Endothelial cell of umbilical vein (primary cell): ENCODE results near the gene ERAP2. TPM values are rescaled to one million over a fixed set of nuclear protein-coding genes. Genes with fewer than 3 reads are reported as not detected.

Experiments used
- BruUV-seq: library from RNA; stranded (reverse); fragments of 400-500 nt; replicated peaks from 2 replicates; lab custom pipeline; 2021; lab: Mats Ljungman, UMichigan
- CTCF ChIA-PET: fragments of 300-600, 350-600 bp; sonication (Branson Sonifier 250); formaldehyde crosslinking; loops from one replicate; lab custom pipeline; 2021; ENCODE audit warnings: antibody characterized with exemption, inconsistent platforms; lab: Charles Lee
- POLR2A ChIA-PET: fragments of 300-600, 350-600 bp; sonication (Branson Sonifier 250); formaldehyde crosslinking; loops from one replicate; lab custom pipeline; 2021; ENCODE audit warnings: antibody characterized with exemption, inconsistent platforms; lab: Charles Lee
- DNase-seq: peaks from one replicate; pipeline ENCODE4 v3.0.0-alpha.2; 2011; ENCODE audit warnings: low read depth, low spot score
- FAIRE-seq: peaks from 2 replicates; lab custom pipeline; 2011; peaks lifted over from hg19 to GRCh38; lab: Jason Lieb, UNC
- H2AFZ ChIP-seq: 2 replicates; pipeline ENCODE4 v1.6.0; 2012; ENCODE audit warnings: low read depth, low read length, control low read depth, inconsistent platforms
- H3K27ac ChIP-seq: 2 replicates; pipeline ENCODE4 v1.5.1; 2011; ENCODE audit warnings: low read depth, mild to moderate bottlenecking, control low read depth, low read length, moderate library complexity; ENCODE audit not compliant: insufficient read depth
- H3K27me3 ChIP-seq, 2 experiments: 2 replicates each; pipeline versions ENCODE4 v1.6.0 to v1.6.1; 2011; ENCODE audit warnings: low read length in 2 of 2, mixed read lengths in 1 of 2; ENCODE audit not compliant: control insufficient read depth in 2 of 2, insufficient read depth in 2 of 2
- H3K36me3 ChIP-seq, 2 experiments: 2 replicates in 1 of 2; 3 replicates in 1 of 2; pipeline ENCODE4 v1.5.1; 2011; ENCODE audit warnings: low read length in 2 of 2, mild to moderate bottlenecking in 1 of 2, moderate library complexity in 1 of 2; ENCODE audit not compliant: control insufficient read depth in 2 of 2, insufficient read depth in 2 of 2; ENCODE audit errors: extremely low read depth in 1 of 2
- H3K4me1 ChIP-seq: 3 replicates; pipeline ENCODE4 v1.5.1; 2011; ENCODE audit warnings: mild to moderate bottlenecking, low read length; ENCODE audit not compliant: control insufficient read depth, insufficient read depth; ENCODE audit errors: extremely low read depth
- H3K4me2 ChIP-seq: 2 replicates; pipeline ENCODE4 v1.6.1; 2011; ENCODE audit warnings: low read length, control low read depth, mixed read lengths; ENCODE audit not compliant: insufficient read depth
- H3K4me3 ChIP-seq, 3 experiments: fragments of 200-600 bp in 1 of 3; sonication (generic), shearing (Covaris generic) in 1 of 3; replicated peaks in 1 of 3; 2 replicates each; pipeline ENCODE4 v1.5.1; 2011 to 2016; ENCODE audit warnings: control low read depth in 3 of 3, low read length in 3 of 3, mild to moderate bottlenecking in 2 of 3, inconsistent platforms in 1 of 3, low read depth in 1 of 3, moderate library complexity in 1 of 3; ENCODE audit not compliant: insufficient read depth in 1 of 3
- H3K79me2 ChIP-seq: 2 replicates; pipeline ENCODE4 v1.6.0; 2012; ENCODE audit warnings: low read length, inconsistent platforms; ENCODE audit not compliant: control insufficient read depth, insufficient read depth
- H3K9ac ChIP-seq: replicated peaks from 2 replicates; pipeline ENCODE3; 2011; ENCODE audit warnings: low read length, control low read depth; ENCODE audit not compliant: insufficient read depth; ENCODE audit errors: extremely low read depth
- H3K9me1 ChIP-seq: replicated peaks from 3 replicates; pipeline ENCODE4 v1.6.0; 2011; ENCODE audit warnings: mild to moderate bottlenecking, low read length; ENCODE audit not compliant: control insufficient read depth, insufficient read depth; ENCODE audit errors: extremely low read depth
- H3K9me3 ChIP-seq: replicated peaks from 2 replicates; pipeline ENCODE4 v1.5.1; 2012; ENCODE audit warnings: low read length, inconsistent platforms; ENCODE audit not compliant: control insufficient read depth, insufficient read depth
- H4K20me1 ChIP-seq: replicated peaks from 2 replicates; pipeline ENCODE3; 2011; ENCODE audit warnings: mild to moderate bottlenecking, low read length; ENCODE audit not compliant: control insufficient read depth, insufficient read depth; ENCODE audit errors: extremely low read depth
- CTCF ChIP-seq, 2 donors: IDR thresholded peaks; 1 replicate in 1 of 2; 2 replicates in 1 of 2; pipeline ENCODE4 v1.5.1; 2011; ENCODE audit warnings: low read length in 2 of 2, mild to moderate bottlenecking in 2 of 2, moderate library complexity in 2 of 2, control low read depth in 1 of 2, inconsistent platforms in 1 of 2, low read depth in 1 of 2; ENCODE audit not compliant: insufficient read depth in 1 of 2; ENCODE audit errors: extremely low read depth in 1 of 2
- EZH2 ChIP-seq: IDR thresholded peaks from 2 replicates; pipeline ENCODE4 v1.6.1; 2012; ENCODE audit warnings: borderline replicate concordance, low read depth, mild to moderate bottlenecking, moderate library complexity, low read length, inconsistent platforms; ENCODE audit not compliant: severe bottlenecking
- GATA2 ChIP-seq: IDR thresholded peaks from 2 replicates; pipeline ENCODE4 v1.7.0; 2011; ENCODE audit warnings: low read depth, mild to moderate bottlenecking, moderate library complexity, mixed read lengths, low read length; ENCODE audit not compliant: insufficient read length, insufficient read depth
- JUN ChIP-seq: IDR thresholded peaks from 2 replicates; pipeline ENCODE4 v1.6.1; 2011; ENCODE audit warnings: borderline replicate concordance, low read depth; ENCODE audit not compliant: insufficient read length, insufficient read depth
- MAX ChIP-seq: IDR thresholded peaks from 2 replicates; pipeline ENCODE4 v1.6.1; 2011; ENCODE audit not compliant: insufficient read depth, insufficient read length
- MYC ChIP-seq: IDR thresholded peaks from one replicate; pipeline ENCODE4 v1.6.1; 2011; ENCODE audit warnings: mild to moderate bottlenecking, low read depth, low read length
- POLR2A ChIP-seq: IDR thresholded peaks from 2 replicates; pipeline ENCODE4 v1.6.1; 2012; ENCODE audit warnings: low read depth, mild to moderate bottlenecking, control low read depth, low read length
- POLR2AphosphoS5 ChIP-seq: IDR thresholded peaks from 2 replicates; pipeline ENCODE4 v1.6.1; 2012; ENCODE audit warnings: low read depth, mild to moderate bottlenecking, control low read depth, low read length, moderate library complexity; ENCODE audit not compliant: insufficient read depth
- dilution Hi-C: fragments of 300-500 bp; cut with MboI; formaldehyde crosslinking; loops from one replicate; pipeline ENCODE4 v1.15.0; 2019; ENCODE audit warnings: low sequenced_read_pairs; ENCODE audit not compliant: extremely low pct_ligation_motif_present
- intact Hi-C: fragments of 100-400 bp; cut with micrococcal nuclease; formaldehyde crosslinking; loops from one replicate; pipeline ENCODE4 v1.10.0; 2022
- polyA plus RNA-seq, 4 experiments: library from polyadenylated mRNA; depleted of rRNA in 3 of 4; stranded (reverse) in 3 of 4; unstranded in 1 of 4; fragments of >200 nt; gene quantifications; 2 replicates each; pipeline versions ENCODE4 v1.2.1 to v1.2.3, GENCODE V29; 2011 to 2012; ENCODE audit warnings: missing spikeins in 1 of 4
- total RNA-seq: library from RNA; stranded (reverse); gene quantifications from 2 replicates; pipeline ENCODE4 v1.2.3, GENCODE V29; 2021

Gene ERAP2
- total and polyA plus RNA-seq, 2 donors (not counting 3 experiments of a cell fraction or from before 2014, with no cell fraction given), result 3.1 to 10.0 TPM

GRCh38 chr5:96902876-96903275 lies 26.6 kb downstream of the ERAP2 start:
- peaks cover 2 to 3% of the 10 kb centered on the region in 2 experiments for H3K36me3 ChIP-seq
- ChIA-PET CTCF (interaction anchor here (3.5 kb wide), 1 partner anchor 34 kb away, joined by 25 read pairs; no protein-coding TSS in a partner anchor), POLR2A (no interaction called here)
- FAIRE-seq (no peak), DNase-seq (no peak)
- H4K20me1 ChIP-seq, result no peaks in the 10 kb centered on the region
- no peaks in the 10 kb centered on the region for H3K27me3 ChIP-seq
- no peaks in the 10 kb centered on the region for H3K79me2 ChIP-seq
- H2AFZ ChIP-seq, result no peak overlapping the region
- H3K4me1 ChIP-seq, result no peaks in the 10 kb centered on the region
- no peak overlapping the region for H3K9ac ChIP-seq
- no TSS peak for BruUV-seq
- H3K4me2 ChIP-seq, result no peak overlapping the region
- dilution Hi-C loops, result no loop called here
- H3K9me3 ChIP-seq, result no peaks in the 10 kb centered on the region
- no peak overlapping the region for H3K27ac ChIP-seq
- H3K9me1 ChIP-seq, result no peaks in the 10 kb centered on the region
- TF ChIP-seq JUN (no peak), CTCF (IDR thresholded peaks at IDR 0.05; ENCODE audit: extremely low read depth in 1 of 2, insufficient read depth in 1 of 2, low read depth in 1 of 2, low read length in 2 of 2) (no peak), MAX (no peak), GATA2 (no peak), POLR2AphosphoS5 (no peak), MYC (no peak), EZH2 (no peak), POLR2A (no peak)
- intact Hi-C loops, result no loop called here
- H3K4me3 ChIP-seq, result no peak overlapping the region
